ENCODE data around the gene ITGB4. TPM values are rescaled to one million over a fixed set of nuclear protein-coding genes. Genes with fewer than 3 reads are reported as not detected.

Gene ITGB4
- total and polyA plus RNA-seq, 9 of the 15 experiments (the other 6 are each of a cell fraction or from before 2014, with no cell fraction given) = 0.05 to 2.8 (median 0.76) TPM; not detected in 3

DNA sequence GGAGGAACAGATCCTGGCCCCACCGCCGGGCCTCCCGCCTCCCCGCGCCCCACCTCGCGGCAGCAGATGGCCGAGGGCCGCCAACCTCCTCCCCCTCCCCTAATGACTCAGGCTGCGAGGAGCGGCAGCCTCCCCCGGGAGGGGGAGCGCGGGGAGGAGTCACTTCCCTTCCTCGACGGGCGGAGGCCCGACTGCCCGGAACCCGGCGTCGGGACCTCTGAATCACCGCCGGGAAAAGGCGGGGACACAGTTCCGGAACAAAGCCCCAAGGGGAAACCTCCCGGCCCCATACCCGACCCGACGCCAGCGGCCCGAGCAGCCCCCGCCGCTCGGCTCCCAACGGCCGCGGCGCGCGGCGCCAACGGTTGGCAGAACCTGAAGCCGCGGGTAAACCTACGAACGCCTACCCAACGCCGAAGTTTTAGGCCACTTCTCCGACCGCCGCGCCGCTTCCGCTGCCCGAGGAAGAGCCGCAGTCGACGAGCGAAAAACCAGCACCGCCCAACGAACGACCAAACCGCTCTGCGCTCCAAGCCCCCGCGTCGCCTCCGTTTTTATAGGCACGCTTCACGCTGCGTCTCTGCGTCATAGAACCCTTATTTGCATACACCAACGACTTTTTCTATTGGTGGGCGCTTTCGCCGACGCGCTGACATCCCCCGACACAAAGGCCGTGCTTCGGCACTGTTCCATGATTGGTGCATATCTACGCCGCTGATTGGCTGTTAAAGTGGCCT, 58.2 kb downstream of the ITGB4 start (continued):
- TF ChIP-seq, protein P1, sequence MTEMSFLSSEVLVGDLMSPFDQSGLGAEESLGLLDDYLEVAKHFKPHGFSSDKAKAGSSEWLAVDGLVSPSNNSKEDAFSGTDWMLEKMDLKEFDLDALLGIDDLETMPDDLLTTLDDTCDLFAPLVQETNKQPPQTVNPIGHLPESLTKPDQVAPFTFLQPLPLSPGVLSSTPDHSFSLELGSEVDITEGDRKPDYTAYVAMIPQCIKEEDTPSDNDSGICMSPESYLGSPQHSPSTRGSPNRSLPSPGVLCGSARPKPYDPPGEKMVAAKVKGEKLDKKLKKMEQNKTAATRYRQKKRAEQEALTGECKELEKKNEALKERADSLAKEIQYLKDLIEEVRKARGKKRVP (CRISPR knock-in tag; IDR thresholded peaks at IDR 0.05) = no peak
- TF ChIP-seq CHCHD3 (CRISPR knock-in tag; IDR thresholded peaks at IDR 0.05) (peak; percentile 88), ELF1 (tag; IDR thresholded peaks at IDR 0.05) (peak; percentile 32; the same call in 1 of the 2 replicates), MIER1 (IDR thresholded peaks at IDR 0.05; ENCODE audit: low read depth) (no peak), MTA2 (IDR thresholded peaks at IDR 0.05; ENCODE audit: low read depth) (no peak), HDAC8 (tag; IDR thresholded peaks at IDR 0.05) (0 out of 2 replicates have a peak, but pooled peaks have one; percentile 52), CAMTA2 (CRISPR knock-in tag; conservative IDR thresholded peaks at IDR 0.05) (0 out of 2 replicates have a peak, but pooled peaks have one; percentile 34), ZNF23 (CRISPR knock-in tag; IDR thresholded peaks at IDR 0.05) (no peak), NR4A1 (CRISPR knock-in tag; IDR thresholded peaks at IDR 0.05) (0 out of 2 replicates have a peak, but pooled peaks have one; percentile 11), NR4A1 (tag; IDR thresholded peaks at IDR 0.05) (no peak; the same call in 1 of the 2 replicates), RBBP5 (IDR thresholded peaks at IDR 0.05; ENCODE audit: borderline replicate concordance, insufficient read depth, low read length, poor library complexity, severe bottlenecking) (peak; percentile 86)
- TF ChIP-seq, protein P2, sequence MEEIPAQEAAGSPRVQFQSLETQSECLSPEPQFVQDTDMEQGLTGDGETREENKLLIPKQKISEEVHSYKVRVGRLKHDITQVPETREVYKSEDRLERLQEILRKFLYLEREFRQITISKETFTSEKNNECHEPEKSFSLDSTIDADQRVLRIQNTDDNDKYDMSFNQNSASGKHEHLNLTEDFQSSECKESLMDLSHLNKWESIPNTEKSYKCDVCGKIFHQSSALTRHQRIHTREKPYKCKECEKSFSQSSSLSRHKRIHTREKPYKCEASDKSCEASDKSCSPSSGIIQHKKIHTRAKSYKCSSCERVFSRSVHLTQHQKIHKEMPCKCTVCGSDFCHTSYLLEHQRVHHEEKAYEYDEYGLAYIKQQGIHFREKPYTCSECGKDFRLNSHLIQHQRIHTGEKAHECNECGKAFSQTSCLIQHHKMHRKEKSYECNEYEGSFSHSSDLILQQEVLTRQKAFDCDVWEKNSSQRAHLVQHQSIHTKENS (CRISPR knock-in tag; IDR thresholded peaks at IDR 0.05) = no peak
- TF ChIP-seq, protein P3, sequence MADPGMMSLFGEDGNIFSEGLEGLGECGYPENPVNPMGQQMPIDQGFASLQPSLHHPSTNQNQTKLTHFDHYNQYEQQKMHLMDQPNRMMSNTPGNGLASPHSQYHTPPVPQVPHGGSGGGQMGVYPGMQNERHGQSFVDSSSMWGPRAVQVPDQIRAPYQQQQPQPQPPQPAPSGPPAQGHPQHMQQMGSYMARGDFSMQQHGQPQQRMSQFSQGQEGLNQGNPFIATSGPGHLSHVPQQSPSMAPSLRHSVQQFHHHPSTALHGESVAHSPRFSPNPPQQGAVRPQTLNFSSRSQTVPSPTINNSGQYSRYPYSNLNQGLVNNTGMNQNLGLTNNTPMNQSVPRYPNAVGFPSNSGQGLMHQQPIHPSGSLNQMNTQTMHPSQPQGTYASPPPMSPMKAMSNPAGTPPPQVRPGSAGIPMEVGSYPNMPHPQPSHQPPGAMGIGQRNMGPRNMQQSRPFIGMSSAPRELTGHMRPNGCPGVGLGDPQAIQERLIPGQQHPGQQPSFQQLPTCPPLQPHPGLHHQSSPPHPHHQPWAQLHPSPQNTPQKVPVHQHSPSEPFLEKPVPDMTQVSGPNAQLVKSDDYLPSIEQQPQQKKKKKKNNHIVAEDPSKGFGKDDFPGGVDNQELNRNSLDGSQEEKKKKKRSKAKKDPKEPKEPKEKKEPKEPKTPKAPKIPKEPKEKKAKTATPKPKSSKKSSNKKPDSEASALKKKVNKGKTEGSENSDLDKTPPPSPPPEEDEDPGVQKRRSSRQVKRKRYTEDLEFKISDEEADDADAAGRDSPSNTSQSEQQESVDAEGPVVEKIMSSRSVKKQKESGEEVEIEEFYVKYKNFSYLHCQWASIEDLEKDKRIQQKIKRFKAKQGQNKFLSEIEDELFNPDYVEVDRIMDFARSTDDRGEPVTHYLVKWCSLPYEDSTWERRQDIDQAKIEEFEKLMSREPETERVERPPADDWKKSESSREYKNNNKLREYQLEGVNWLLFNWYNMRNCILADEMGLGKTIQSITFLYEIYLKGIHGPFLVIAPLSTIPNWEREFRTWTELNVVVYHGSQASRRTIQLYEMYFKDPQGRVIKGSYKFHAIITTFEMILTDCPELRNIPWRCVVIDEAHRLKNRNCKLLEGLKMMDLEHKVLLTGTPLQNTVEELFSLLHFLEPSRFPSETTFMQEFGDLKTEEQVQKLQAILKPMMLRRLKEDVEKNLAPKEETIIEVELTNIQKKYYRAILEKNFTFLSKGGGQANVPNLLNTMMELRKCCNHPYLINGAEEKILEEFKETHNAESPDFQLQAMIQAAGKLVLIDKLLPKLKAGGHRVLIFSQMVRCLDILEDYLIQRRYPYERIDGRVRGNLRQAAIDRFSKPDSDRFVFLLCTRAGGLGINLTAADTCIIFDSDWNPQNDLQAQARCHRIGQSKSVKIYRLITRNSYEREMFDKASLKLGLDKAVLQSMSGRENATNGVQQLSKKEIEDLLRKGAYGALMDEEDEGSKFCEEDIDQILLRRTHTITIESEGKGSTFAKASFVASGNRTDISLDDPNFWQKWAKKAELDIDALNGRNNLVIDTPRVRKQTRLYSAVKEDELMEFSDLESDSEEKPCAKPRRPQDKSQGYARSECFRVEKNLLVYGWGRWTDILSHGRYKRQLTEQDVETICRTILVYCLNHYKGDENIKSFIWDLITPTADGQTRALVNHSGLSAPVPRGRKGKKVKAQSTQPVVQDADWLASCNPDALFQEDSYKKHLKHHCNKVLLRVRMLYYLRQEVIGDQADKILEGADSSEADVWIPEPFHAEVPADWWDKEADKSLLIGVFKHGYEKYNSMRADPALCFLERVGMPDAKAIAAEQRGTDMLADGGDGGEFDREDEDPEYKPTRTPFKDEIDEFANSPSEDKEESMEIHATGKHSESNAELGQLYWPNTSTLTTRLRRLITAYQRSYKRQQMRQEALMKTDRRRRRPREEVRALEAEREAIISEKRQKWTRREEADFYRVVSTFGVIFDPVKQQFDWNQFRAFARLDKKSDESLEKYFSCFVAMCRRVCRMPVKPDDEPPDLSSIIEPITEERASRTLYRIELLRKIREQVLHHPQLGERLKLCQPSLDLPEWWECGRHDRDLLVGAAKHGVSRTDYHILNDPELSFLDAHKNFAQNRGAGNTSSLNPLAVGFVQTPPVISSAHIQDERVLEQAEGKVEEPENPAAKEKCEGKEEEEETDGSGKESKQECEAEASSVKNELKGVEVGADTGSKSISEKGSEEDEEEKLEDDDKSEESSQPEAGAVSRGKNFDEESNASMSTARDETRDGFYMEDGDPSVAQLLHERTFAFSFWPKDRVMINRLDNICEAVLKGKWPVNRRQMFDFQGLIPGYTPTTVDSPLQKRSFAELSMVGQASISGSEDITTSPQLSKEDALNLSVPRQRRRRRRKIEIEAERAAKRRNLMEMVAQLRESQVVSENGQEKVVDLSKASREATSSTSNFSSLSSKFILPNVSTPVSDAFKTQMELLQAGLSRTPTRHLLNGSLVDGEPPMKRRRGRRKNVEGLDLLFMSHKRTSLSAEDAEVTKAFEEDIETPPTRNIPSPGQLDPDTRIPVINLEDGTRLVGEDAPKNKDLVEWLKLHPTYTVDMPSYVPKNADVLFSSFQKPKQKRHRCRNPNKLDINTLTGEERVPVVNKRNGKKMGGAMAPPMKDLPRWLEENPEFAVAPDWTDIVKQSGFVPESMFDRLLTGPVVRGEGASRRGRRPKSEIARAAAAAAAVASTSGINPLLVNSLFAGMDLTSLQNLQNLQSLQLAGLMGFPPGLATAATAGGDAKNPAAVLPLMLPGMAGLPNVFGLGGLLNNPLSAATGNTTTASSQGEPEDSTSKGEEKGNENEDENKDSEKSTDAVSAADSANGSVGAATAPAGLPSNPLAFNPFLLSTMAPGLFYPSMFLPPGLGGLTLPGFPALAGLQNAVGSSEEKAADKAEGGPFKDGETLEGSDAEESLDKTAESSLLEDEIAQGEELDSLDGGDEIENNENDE (IDR thresholded peaks at IDR 0.05; ENCODE audit: low read depth, low read length) = no peak

Data from K562 (cell line).